ENCODE data around the gene ALKBH5.

GRCh38 chr17:18253187-18253884 lies 69.7 kb downstream of the ALKBH5 start:
- TF ChIP-seq SUZ12 (IDR thresholded peaks at IDR 0.05; ENCODE audit: extremely low read depth, insufficient read depth, insufficient read length), result no peak
- TF ChIP-seq ZNF274 (IDR thresholded peaks at IDR 0.05; ENCODE audit: low read depth, low read length), result no peak
- no peak for TF ChIP-seq YY1 (IDR thresholded peaks at IDR 0.05; ENCODE audit: insufficient read depth, insufficient read length)
